Left ventricle myocardium inferior (tissue), 1 donor: ENCODE data around the gene MED13L. TPM values are rescaled to one million over a fixed set of nuclear protein-coding genes. Genes with fewer than 3 reads are reported as not detected.

Source experiments
- DNase-seq: peaks from one replicate; pipeline ENCODE4 v3.0.0-alpha.2; 2020
- H3K27ac ChIP-seq: fragments of 200-600 bp; replicated peaks from 2 replicates; pipeline ENCODE4 v1.8.0; 2021
- H3K27me3 ChIP-seq: fragments of 200-600 bp; 2 replicates; pipeline ENCODE4 v1.8.0; 2021; ENCODE audit warnings: low read depth
- H3K36me3 ChIP-seq: fragments of 200-600 bp; 2 replicates; pipeline ENCODE4 v1.8.0; 2021
- H3K4me1 ChIP-seq: fragments of 200-600 bp; 2 replicates; pipeline ENCODE4 v1.8.0; 2021
- H3K4me3 ChIP-seq: fragments of 200-600 bp; 2 replicates; pipeline ENCODE4 v1.8.0; 2021; ENCODE audit warnings: mild to moderate bottlenecking, moderate library complexity
- H3K9me3 ChIP-seq: fragments of 200-600 bp; replicated peaks from 2 replicates; pipeline ENCODE4 v1.8.0; 2021
- intact Hi-C: fragments of 100-400 bp; cut with micrococcal nuclease; formaldehyde crosslinking; loops from one replicate; pipeline ENCODE4 v1.11.0; 2022
- total RNA-seq: library from RNA; stranded (reverse); fragmentation: NEBNext Ultra II Directional; extraction: Animal tissue kit (Norgen Biotek cat#: 25700); gene quantifications from one replicate; pipeline ENCODE4 v1.2.1, GENCODE V29; 2021
- TF ChIP-seq, protein P1 (sequence below): fragments of 200-600 bp; IDR thresholded peaks from 2 replicates; pipeline ENCODE4 v1.8.0; 2021; ENCODE audit warnings: antibody characterized with exemption, mild to moderate bottlenecking, borderline replicate concordance
- donor health status: DM: no; HTN: yes; CAD: no; lungs with severe emphysema.

The MED13L gene
- total RNA-seq, 1 donor from 2014 or later, result 55.0 TPM

DNA sequence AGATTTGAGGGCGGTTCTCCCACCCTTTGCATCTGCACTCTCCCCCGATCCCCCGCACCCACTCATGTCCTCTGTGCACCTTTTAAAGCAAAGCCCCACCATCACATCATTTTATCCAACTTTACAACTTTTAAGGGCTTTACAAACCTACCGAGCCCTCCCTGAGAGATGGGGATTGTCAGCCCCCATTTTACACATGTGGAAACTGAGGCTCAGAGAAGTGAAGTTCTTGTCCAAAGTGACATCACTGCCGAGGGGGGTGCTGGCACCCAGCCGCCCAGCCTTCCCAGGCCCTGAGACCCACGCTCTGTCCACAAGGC is 334.2 kb downstream of the MED13L start:
- peaks cover 15% of the 10 kb centered on the region for H3K9me3 ChIP-seq
- no peak overlapping the region for H3K27ac ChIP-seq
- intact Hi-C loops, result no loop called here
- H3K36me3 ChIP-seq, result no peaks in the 10 kb centered on the region
- no peaks in the 10 kb centered on the region for H3K27me3 ChIP-seq
- no peaks in the 10 kb centered on the region for H3K4me1 ChIP-seq
- H3K4me3 ChIP-seq, result no peak overlapping the region
- TF ChIP-seq, protein P1, sequence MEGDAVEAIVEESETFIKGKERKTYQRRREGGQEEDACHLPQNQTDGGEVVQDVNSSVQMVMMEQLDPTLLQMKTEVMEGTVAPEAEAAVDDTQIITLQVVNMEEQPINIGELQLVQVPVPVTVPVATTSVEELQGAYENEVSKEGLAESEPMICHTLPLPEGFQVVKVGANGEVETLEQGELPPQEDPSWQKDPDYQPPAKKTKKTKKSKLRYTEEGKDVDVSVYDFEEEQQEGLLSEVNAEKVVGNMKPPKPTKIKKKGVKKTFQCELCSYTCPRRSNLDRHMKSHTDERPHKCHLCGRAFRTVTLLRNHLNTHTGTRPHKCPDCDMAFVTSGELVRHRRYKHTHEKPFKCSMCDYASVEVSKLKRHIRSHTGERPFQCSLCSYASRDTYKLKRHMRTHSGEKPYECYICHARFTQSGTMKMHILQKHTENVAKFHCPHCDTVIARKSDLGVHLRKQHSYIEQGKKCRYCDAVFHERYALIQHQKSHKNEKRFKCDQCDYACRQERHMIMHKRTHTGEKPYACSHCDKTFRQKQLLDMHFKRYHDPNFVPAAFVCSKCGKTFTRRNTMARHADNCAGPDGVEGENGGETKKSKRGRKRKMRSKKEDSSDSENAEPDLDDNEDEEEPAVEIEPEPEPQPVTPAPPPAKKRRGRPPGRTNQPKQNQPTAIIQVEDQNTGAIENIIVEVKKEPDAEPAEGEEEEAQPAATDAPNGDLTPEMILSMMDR, result no peak
- no peak for DNase-seq

- Histone ChIP-seq H3K4me1 (no peaks in the 10 kb centered on the region), H3K4me3 (no peak overlapping the region), H3K9me3 (peaks cover 16% of the 10 kb centered on the region), H3K27me3 (no peaks in the 10 kb centered on the region), H3K27ac (no peak overlapping the region), H3K36me3 (no peaks in the 10 kb centered on the region)
- DNase-seq, result no peak
- TF ChIP-seq, protein P1, result no peak
- intact Hi-C loops, result no loop called here
Observed at GRCh38 chr12:115942346-115942745, 335.1 kb downstream of the MED13L start.

DNA sequence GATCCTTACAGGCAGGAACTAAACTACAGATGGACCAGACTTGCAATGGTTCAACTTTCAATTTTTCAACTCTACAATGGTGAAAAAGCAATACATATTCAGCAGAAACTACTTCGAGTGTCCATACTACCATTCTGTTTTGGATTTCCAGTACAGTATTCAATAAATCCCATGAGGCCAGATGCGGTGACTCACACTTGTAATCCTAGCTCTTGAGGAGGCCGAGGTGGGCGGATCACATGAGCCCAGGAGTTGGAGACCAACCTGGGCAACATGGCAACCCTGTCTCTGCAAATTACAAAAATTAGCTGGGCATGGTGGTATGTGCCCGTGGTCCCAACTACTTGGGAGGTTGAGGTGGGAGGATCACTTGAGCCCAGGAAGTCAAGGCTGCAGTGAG is 336.1 kb downstream of the MED13L start:
- H3K27ac ChIP-seq, result no peak overlapping the region
- DNase-seq, result no peak

GRCh38 chr12:115938794-115939377 is 338.6 kb downstream of the MED13L start:
- peaks cover 16% of the 10 kb centered on the region for H3K9me3 ChIP-seq
- intact Hi-C loops, result no loop called here
- DNase-seq, result no peak
- no peaks in the 10 kb centered on the region for H3K4me1 ChIP-seq
- H3K27me3 ChIP-seq, result no peaks in the 10 kb centered on the region
- TF ChIP-seq, protein P1, result no peak
- no peak overlapping the region for H3K27ac ChIP-seq
- no peak overlapping the region for H3K4me3 ChIP-seq
- no peaks in the 10 kb centered on the region for H3K36me3 ChIP-seq

More for the DNA sequence above, 336.1 kb downstream of the MED13L start:
- H3K4me1 ChIP-seq, result no peaks in the 10 kb centered on the region
- no peaks in the 10 kb centered on the region for H3K36me3 ChIP-seq
- no peaks in the 10 kb centered on the region for H3K27me3 ChIP-seq
- no peak overlapping the region for H3K4me3 ChIP-seq
- TF ChIP-seq, protein P1, result no peak
- intact Hi-C loops, result no loop called here
- H3K9me3 ChIP-seq, result peaks cover 16% of the 10 kb centered on the region

GRCh38 chr12:115936997-115937916 is 340.2 kb downstream of the MED13L start:
- H3K27me3 ChIP-seq, result no peaks in the 10 kb centered on the region
- H3K27ac ChIP-seq, result no peak overlapping the region
- no peak for DNase-seq
- peaks cover 16% of the 10 kb centered on the region for H3K9me3 ChIP-seq
- no peaks in the 10 kb centered on the region for H3K4me1 ChIP-seq
- no peak overlapping the region for H3K4me3 ChIP-seq
- no peaks in the 10 kb centered on the region for H3K36me3 ChIP-seq
- TF ChIP-seq, protein P1, result no peak
- intact Hi-C loops, result no loop called here
